Measurements from ENCODE around the gene PTBP3. TPM values are rescaled to one million over a fixed set of nuclear protein-coding genes. Genes with fewer than 3 reads are reported as not detected.

Gene PTBP3
- polyA plus RNA-seq, 4 donors, result 28.5 to 114 (median 97.6) TPM

DNA sequence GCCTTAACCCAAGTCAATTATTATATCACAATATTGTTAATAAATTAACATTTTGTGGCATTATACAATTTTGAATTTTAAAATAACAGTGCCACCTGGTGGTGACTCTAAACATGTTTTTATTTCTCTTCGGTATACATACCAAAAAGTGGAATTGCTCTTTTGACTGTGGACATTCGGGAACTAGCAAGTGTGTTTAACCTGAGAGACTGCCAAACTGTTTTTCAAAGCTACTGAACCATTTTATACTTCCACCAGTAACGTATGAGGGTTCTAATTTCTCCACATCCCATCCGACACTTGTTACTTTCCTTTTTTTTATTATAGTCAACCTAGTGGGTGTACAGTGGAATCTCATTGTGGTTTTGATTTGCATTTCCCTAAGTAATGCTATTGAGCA lies 28.2 kb upstream of the PTBP3 start:
- no peak for DNase-seq (ENCODE audit: low read depth in 4 of 4, low spot score in 3 of 4)

DNA sequence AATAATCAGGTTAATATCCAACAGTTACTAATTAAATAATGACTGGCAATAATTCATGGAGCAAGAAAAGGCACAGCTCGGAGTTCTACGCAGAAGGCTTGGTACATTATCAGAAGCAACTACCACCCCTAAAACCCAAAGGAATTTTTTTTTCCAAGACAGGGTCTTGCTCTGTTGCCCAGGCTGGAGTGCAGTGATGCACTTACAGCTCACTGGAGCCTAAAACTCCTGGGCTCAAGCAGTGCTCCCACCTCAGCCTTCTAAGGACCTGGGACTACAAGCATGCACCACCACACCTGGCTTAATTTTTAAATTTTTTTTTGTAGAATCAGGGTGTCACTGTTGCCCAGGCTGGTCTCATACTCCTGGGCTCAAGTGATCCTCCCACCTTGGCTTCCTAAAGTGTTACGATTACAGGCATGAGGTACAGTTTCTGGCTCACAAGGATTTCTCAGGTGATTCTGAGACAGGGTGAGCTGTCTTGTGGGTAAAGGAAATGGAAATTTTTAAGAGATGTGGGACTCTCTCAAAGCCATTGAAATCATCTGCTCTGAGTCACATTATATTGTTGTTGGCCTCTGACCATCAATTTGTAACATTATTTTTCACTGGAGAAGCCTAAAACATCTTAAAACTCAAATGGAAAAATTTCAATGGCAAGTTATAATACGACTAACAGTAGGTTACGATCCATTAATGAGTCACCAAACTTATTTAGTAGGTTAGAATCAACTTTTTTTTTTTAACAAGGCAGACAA lies 26.8 kb upstream of the PTBP3 start:
- no peak for DNase-seq (ENCODE audit: low read depth in 4 of 4, low spot score in 3 of 4)

- DNase-seq (ENCODE audit: low read depth in 4 of 4, low spot score in 3 of 4), result no peak
Observed at GRCh38 chr9:112355427-112355897, 22.0 kb upstream of the PTBP3 start.

DNA sequence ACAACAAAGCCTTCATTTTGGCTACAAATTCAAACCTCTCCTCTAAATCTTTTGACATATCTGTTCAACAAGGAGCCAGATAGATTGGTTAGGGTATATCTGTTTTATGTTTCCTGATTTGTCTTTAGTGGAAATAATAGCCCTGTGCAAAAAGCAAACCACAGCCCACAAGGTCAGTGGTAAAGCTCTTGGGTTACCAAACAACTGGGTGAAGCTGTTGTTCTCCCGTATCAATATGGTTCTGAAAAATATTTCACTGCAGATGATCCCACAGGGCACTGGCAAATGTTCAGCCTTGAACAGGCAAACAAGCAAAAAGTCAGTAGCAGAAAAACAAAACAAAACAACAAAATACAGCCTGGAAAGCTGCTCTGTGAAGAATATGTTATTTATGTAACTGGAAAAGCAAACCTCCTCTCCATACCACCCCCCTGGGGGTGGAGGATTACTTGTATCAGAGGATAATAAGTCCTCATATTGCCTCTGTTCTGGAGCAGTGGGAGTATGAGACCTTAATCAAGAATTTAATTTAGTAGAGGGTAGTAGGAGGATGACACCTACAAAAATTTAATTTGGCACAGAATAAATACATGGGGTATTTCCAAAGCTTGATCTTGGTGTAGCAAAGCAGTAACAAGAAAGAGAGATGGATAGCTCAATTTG lies 20.8 kb upstream of the PTBP3 start:
- DNase-seq (ENCODE audit: low read depth in 4 of 4, low spot score in 3 of 4), result no peak

DNA sequence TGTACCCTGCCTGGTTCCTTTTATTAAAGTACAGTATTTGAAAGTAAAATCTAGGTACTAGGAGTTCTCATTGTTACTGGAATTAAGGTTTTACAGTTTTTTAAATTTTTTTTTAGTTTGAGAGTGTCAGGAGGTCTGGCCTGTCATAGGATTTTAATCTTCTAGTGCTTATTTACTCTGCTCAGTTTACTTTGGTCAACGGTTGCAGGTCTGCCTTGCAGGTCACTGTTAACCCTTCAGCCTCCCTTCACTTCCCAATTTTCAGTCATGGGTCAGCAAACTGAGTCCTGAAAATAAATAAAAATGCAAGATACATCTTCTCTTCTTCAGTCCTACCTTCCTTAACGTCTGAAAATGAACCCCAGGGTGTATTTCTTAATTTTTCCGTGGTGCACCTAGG lies 18.8 kb upstream of the PTBP3 start:
- DNase-seq (ENCODE audit: low read depth in 4 of 4, low spot score in 3 of 4), result no peak

DNA sequence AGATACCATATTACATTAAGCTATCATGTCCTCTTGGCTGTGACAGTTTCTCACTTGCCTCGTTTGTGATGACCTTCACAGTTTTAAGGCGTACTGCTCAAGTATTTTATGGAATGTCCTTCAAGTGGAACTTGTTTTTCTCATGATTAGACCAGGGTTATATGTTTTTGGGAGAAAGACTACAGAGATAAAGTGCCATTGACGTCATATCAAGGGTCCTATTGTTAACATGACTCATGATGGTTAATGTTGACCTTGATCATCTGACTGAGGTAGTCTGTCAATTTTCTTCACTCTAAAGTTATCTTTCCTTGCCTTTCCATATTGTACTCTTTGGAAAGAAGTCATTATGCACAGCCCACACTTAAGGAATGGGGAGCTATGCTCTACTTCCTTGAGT lies 17.8 kb upstream of the PTBP3 start:
- DNase-seq (ENCODE audit: low read depth in 4 of 4, low spot score in 3 of 4), result no peak

DNA sequence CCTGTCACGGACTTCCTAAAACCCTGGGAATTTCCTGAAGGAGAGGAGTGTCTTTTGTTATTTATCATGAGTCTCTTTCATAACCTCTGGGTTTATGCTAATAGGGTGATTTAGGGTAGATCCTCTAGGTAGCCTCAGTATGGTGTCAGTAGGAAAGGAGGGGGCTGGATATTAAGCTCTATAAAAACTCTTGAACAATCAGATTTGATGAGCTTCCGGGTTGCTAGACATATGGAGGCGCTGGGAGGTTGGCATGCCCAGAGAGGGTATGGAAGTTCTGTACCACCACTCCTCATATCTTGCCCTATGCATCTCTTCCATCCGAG lies 15.6 kb upstream of the PTBP3 start:
- DNase-seq (ENCODE audit: low read depth in 4 of 4, low spot score in 3 of 4), result no peak

- no peak for DNase-seq (ENCODE audit: low read depth in 4 of 4, low spot score in 3 of 4)
Observed at GRCh38 chr9:112348257-112349007, 15.0 kb upstream of the PTBP3 start.

- no peak for DNase-seq (ENCODE audit: low read depth in 4 of 4, low spot score in 3 of 4)
Observed at GRCh38 chr9:112341730-112342129, 8.3 kb upstream of the PTBP3 start.

DNA sequence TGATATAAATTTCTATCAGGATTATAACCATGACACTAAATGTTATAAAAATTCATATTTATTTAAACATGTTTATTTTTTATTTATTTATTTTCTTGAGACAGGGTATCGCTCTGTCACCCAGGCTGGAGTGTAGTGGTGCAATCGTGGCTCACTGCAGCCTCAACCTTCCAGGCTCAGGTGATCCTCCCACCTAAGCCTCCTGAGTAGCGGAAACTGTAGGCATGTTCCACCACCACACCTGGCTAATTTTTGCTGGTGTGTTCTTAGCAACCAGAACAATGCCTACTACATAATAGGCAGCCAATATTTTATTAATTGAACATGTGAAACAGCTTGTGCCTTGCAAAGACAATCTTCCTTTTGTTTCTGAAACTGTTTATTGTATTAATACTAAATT lies 6.5 kb upstream of the PTBP3 start:
- no peak for DNase-seq (ENCODE audit: low read depth in 4 of 4, low spot score in 3 of 4)

DNA sequence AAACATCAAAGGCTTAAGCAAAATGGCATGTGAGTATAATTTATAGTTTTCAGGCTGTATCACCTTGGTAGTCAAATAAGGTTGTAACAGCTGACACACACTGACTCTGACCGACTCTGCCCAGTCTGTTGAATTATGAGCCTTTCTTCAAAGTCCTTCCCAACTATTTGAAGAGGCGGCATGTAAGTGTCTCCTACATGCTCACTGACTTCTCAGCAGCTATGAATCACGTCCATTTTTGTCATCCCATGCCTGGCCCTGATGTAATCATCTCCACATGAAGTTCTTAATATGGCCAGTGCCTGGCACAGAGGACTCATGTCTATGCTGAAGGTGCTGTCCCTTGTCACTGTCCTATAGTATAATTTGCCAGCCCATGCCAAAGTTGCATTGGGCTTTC lies 5.1 kb upstream of the PTBP3 start:
- no peak for DNase-seq (ENCODE audit: low read depth in 4 of 4, low spot score in 3 of 4)

- DNase-seq (ENCODE audit: low read depth in 4 of 4, low spot score in 3 of 4), result no peak
Observed at GRCh38 chr9:112337547-112337946, 4.1 kb upstream of the PTBP3 start.

- no peak for DNase-seq (ENCODE audit: low read depth in 4 of 4, low spot score in 3 of 4)
Observed at GRCh38 chr9:112334432-112334841, 1.0 kb upstream of the PTBP3 start.

- peak; percentile 88 to 96 (median 94) for DNase-seq (ENCODE audit: low read depth in 4 of 4, low spot score in 3 of 4)
Observed at GRCh38 chr9:112333639-112334431, 416 bp upstream of the PTBP3 start.

DNA sequence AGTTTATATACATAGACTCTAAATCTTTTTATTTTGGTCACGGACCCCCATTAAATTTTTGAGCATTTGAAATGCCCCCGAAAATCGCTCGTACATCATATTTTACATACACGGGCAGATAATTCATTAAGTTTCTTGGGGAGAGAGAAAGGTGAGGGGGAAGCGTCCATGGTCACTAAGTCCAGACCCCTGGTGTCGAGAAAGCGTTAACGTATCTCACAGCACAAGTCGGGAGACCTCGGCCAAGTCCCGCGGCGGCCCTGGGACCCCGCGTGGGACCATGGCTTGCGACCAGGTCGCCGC lies 794 bp downstream of the PTBP3 start:
- no peak for DNase-seq (ENCODE audit: low read depth in 4 of 4, low spot score in 3 of 4)

- no peak for DNase-seq (ENCODE audit: low read depth in 4 of 4, low spot score in 3 of 4)
Observed at GRCh38 chr9:112332214-112332613, 1.2 kb downstream of the PTBP3 start.

- DNase-seq (ENCODE audit: low read depth in 4 of 4, low spot score in 3 of 4), result no peak
Observed at GRCh38 chr9:112331674-112331952, 1.8 kb downstream of the PTBP3 start.

DNA sequence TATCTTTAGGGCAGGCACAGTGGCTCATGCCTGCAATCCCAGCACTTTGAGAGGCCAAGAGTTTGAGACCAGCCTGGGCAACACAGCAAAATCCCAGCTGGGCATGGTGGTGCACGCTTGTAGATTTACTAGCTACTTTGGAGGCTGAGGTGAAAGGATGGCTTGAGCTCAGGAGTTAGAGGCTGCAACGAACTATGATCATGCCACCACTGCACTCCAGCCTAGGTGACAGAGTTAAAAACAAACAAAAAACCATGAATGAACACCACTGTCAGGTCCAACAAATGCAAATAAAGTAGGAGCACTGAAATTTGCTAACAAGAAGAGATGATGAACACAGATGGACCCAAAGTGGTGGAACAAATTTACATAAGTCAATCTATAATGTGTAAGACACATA lies 4.9 kb downstream of the PTBP3 start:
- no peak for DNase-seq (ENCODE audit: low read depth in 4 of 4, low spot score in 3 of 4)

- DNase-seq (ENCODE audit: low read depth in 4 of 4, low spot score in 3 of 4), result no peak
Observed at GRCh38 chr9:112327718-112328450, 5.5 kb downstream of the PTBP3 start.

DNA sequence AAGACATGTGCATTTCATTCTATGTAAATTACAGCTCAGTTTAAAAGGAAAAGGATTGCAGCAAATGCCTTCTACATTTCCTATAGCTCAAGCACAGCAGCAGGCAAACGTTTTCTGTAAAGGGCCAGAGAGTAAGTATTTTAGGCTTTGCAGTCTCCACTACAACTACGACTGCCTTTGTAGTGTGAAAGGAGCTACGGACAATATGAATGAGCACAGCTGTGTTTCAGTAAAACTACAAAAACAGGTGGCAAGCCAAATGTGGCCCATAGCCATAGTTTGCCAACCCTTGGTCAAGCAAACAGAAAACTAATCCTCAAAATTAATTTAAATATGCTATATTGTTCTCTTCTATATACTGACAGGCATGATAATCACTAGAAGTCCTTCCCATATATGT lies 7.2 kb downstream of the PTBP3 start:
- no peak for DNase-seq (ENCODE audit: low read depth in 4 of 4, low spot score in 3 of 4)

GRCh38 chr9:112325600-112325999 lies 7.8 kb downstream of the PTBP3 start:
- DNase-seq (ENCODE audit: low read depth in 4 of 4, low spot score in 3 of 4), result no peak

Data from left renal pelvis (tissue), 4 donors.